GM19463 (cell line): ENCODE results near the gene ENPEP.
"Not testable (repeated sequence)": the region's sequence is repeated elsewhere in the genome, so short reads cannot be mapped to it uniquely, and the experiment has no call there.

Experiments
- ATAC-seq: cut with Tn5 transposase; IDR thresholded peaks from one replicate; pipeline ENCODE4 v1.9.1; 2021; ENCODE audit warnings: mild to moderate bottlenecking, moderate library complexity; ENCODE audit not compliant: unreplicated experiment

The ENPEP gene

DNA sequence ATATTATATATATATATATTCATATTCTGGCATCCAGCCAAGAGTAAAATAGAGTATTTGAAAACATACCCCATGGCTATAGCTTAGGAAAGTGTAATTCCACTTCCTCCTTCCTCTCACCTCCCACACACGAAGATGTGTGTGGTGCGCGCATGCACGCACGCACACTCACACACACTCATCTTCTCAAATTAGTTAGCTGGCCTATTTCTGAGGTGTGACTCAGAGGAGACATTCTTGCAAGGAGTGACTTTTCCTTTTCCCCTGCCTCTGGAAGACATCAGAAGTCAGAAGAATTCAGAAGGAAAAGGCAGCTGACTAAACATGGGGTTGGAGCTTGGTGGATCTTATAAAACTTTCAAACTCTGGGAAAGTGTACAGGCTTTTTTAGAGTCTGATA, 8.8 kb downstream of the ENPEP start:
- peak; percentile 36 for ATAC-seq

DNA sequence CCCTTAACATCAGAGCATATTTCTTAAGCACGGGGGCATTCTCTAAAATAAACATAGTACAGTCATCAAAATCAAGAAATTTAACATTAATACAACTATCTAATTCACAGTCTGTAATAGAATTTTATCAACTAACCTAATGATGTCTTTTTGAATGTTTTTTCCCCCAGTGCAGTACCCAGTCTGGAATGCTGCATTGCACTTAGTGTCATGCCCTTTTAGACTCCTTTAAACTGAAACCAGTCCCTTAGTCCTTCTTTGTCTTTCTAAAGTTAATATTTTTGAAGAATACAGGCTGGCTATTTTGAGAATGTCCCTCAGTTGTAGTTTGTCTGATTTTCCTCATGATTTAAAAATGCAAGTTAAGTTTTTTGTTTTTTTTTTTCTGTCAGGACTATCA, 9.5 kb downstream of the ENPEP start:
- ATAC-seq, result no peak

- ATAC-seq, result no peak
Observed at GRCh38 chr4:110486256-110486655, 10.3 kb downstream of the ENPEP start.

DNA sequence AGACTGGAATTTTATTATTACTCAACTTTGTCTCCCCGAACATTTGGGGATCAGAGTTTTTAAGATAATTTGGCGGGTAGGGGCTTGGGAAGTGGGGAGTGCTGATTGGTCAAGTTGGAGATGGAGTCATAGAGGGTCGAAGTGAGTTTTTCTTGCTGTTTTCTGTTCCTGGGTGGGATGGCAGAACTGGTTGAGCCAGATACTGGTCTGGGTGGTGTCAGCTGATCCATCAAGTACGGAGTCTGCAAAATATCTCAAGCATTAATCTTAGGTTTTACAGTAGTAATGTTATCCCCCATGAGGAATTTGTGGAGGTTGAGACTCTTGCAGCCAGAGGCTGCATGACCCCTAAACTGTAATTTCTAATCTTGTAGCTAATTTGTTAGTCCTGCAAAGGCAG, 10.9 kb downstream of the ENPEP start:
- not testable (repeated sequence) for ATAC-seq

GRCh38 chr4:110487873-110488272, 11.9 kb downstream of the ENPEP start:
- peak; percentile 37 for ATAC-seq

DNA sequence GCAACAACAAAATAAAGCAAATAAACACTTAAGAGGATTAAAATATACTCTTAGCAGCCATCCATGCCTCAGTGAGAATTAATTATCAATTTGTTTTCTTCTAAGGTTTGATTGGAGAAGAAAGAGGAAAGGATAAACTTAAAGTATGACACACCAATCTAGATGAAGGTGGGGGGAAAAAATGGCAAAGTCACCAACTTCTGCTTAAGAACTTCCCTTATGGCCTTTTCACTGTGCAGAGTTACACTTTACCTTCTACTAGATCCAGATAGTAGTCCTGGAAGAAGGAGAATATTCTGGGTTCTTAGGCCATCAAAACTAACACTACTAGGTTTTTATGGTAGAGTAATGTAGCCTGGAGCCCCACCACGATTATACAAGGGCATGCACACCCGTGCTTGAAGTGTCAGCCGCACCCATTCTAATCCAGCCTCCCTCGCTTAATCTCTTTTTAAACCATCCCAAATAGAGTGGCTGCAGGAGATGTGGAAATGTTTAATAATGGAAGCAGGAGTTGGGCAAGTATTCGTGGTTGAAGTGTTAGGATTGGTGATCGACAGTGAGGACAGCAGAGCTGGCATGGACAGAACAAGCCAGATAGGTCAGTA, 14.1 kb downstream of the ENPEP start:
- no peak for ATAC-seq

DNA sequence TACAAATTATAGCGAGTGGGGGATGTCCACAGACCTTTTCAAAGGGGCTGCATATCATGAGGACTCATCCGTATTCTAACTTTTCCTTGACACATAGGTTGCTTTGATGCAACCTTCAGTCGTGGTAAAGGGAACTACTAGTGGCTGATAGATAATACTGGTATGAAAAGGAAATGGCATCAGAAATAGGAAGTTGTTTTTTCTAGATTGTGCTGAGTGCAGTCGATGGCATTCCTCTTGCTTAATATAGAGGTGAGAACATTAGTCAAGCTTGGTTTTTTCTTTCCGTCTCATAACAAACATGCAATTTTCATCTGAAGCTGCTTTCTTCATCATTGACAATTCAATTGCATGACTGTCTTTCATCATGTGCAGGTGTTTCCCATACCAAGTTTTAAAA, 16.6 kb downstream of the ENPEP start:
- peak; percentile 53 for ATAC-seq

DNA sequence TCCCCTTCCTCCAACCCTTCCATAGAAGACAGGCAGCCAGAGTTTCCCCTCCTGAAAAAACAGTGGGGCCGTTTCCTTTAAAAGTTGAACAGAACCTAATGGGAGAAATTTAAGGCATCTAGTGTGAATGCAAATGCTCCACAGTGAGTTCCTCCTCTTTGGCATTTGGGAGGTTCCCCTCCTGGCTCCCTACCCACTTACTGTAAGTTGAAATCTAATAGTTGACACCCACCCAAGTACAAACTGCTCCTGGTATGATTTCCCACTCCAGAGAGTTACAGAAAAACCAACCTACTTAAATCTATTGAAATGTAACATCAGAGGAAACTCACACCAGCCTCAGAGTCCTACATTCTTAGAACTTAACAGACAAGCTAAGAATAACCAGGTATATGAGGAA, 17.6 kb downstream of the ENPEP start:
- no peak for ATAC-seq

- ATAC-seq, result no peak
Observed at GRCh38 chr4:110498420-110498819, 22.5 kb downstream of the ENPEP start.

DNA sequence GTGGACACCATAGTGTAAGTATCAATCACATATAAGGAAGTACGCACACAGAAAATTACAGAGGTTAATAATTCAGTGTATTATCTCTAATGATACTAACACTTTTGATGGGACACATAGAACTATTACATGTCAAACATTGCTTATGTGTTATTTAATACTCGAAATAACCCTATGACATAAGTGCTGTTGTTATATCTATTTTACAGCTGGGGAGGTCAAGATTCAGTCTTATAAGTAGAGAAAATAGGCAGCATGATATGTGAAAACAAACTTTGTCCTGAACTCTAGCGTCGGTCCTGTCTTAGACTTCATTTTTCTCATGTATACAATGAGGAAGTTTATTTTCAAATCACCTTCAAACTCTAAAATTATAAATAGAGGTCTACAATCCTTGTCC, 23.2 kb downstream of the ENPEP start:
- no peak for ATAC-seq

DNA sequence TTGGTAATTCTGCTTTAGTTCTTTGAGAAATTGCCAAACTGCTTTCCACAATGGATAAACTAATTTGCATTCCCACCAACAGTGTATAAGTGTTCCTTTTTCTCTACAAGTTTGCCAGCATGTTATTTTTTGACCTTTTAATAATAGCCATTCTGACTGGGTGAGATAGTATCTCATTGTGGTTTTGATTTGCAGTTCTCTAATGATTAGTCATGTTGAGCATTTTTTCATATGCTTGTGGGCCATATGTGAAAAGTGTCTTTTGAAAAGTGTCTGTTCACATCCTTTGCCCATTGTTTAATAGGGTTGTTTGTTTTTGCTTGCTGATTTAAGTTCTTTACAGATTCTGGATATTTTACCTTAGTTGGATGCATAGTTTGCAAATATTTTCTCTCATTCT, 25.9 kb downstream of the ENPEP start:
- no peak for ATAC-seq

GRCh38 chr4:110503270-110504083, 27.5 kb downstream of the ENPEP start:
- ATAC-seq, result no peak

DNA sequence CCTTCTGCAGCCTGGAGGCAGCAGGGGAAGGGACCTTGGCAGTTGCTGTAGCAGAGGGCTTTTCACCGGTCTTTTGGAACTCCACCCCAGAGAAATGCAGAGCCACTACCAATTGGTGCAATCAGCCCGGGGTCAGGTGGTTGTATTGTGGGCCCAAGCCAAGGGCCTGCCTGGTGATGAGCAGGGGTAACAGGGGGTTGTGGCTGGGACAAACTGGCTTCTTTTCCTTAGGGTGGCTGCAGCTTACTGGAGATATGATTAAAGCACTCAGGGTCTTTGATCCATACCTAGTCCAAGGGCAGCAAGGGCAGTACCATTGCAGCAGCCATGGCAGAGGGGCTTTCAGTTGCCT, 28.1 kb downstream of the ENPEP start:
- ATAC-seq, result no peak

DNA sequence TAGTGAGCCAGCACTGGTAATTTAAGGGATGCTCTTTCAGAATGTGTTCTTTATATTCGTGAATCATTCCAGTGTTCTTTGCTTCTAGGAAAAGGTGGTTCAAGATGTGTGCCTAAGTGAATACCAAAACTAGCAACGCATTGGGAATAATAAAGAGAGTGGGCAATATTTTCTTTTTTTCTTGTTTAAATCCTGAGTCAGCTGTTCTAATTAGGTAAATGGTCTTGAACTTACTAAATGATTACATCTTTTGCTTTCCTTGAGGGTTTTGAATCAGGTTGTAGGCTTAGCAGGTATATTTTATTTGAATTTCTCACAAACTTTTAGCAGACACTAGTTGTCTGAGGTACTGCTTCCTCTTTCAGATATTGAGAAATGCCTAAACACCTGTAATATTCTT, 29.5 kb downstream of the ENPEP start:
- no peak for ATAC-seq

GRCh38 chr4:110508827-110509710, 33.1 kb downstream of the ENPEP start:
- ATAC-seq, result no peak

- no peak for ATAC-seq
Observed at GRCh38 chr4:110510277-110510676, 34.3 kb downstream of the ENPEP start.

GRCh38 chr4:110510955-110511544, 35.1 kb downstream of the ENPEP start:
- ATAC-seq, result peak; percentile 57

GRCh38 chr4:110512901-110513300, 36.9 kb downstream of the ENPEP start:
- no peak for ATAC-seq

GRCh38 chr4:110514889-110515479, 39.0 kb downstream of the ENPEP start:
- ATAC-seq, result no peak

DNA sequence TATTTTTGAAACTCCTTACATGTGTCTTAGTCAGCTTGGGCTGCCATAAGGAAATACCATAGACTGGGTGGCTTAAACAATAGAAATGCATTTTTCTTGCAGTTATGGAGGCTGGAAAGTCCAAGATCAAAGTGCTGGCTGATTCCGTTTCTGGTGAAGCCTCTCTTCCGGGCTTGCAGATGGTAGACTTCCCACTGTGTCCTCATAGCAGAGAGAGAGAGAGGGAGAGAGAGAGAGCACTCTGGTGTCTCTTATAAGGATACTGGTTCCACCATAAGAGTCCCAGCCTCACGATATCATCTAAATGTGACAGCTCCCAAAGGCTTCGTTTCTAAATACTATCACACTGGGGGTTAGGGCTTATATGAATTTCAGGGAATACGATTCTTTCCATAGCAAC, 39.7 kb downstream of the ENPEP start:
- ATAC-seq, result peak; percentile 30
